ENCODE measurements around the gene CTDSP1.

- TF ChIP-seq CTCF (IDR thresholded peaks at IDR 0.05) (no peak), POLR2A (IDR thresholded peaks at IDR 0.05) (no peak)
These were observed 30.4 kb downstream of the CTDSP1 start for GRCh38 chr2:218429911-218430692.

Data from body of pancreas (tissue), 4 donors.